Progenitor cell of endocrine pancreas (in vitro differentiated cells): ENCODE data around the gene C4orf50. TPM values are rescaled to one million over a fixed set of nuclear protein-coding genes. Genes with fewer than 3 reads are reported as not detected.

Source experiments
- DNase-seq: peaks from one replicate; pipeline ENCODE4 v3.0.0; 2021; ENCODE audit warnings: low spot score; ENCODE audit not compliant: unreplicated experiment
- H3K27ac Mint-ChIP-seq: 2 replicates; pipeline ENCODE4 v1.8.0; 2021; ENCODE audit warnings: mild to moderate bottlenecking, moderate library complexity, mixed read lengths
- H3K27me3 Mint-ChIP-seq: 2 replicates; pipeline ENCODE4 v1.8.0; 2021; ENCODE audit warnings: mixed read lengths
- H3K36me3 Mint-ChIP-seq: 2 replicates; pipeline ENCODE4 v1.8.0; 2022; ENCODE audit warnings: mixed read lengths; ENCODE audit not compliant: insufficient read depth
- H3K4me1 Mint-ChIP-seq: 2 replicates; pipeline ENCODE4 v1.8.0; 2021; ENCODE audit warnings: low read depth, mixed read lengths
- H3K4me3 Mint-ChIP-seq: 2 replicates; pipeline ENCODE4 v1.8.0; 2021; ENCODE audit warnings: low read depth, mild to moderate bottlenecking, moderate library complexity, mixed read lengths
- H3K9me3 Mint-ChIP-seq: 2 replicates; pipeline ENCODE4 v1.8.0; 2021; ENCODE audit warnings: low read depth, mixed read lengths
- CTCF ChIP-seq: fragments of 200-600 bp; sonication (generic); IDR thresholded peaks from one replicate; pipeline ENCODE4 v1.5.0; 2021; ENCODE audit warnings: antibody characterized with exemption, mild to moderate bottlenecking; ENCODE audit not compliant: unreplicated experiment
- total RNA-seq: library from RNA; stranded (reverse); gene quantifications from 2 replicates; pipeline ENCODE4 v1.2.1, GENCODE V29; 2021

C4orf50 gene
- total RNA-seq, 1 donor from 2014 or later = 0.19 TPM

DNA sequence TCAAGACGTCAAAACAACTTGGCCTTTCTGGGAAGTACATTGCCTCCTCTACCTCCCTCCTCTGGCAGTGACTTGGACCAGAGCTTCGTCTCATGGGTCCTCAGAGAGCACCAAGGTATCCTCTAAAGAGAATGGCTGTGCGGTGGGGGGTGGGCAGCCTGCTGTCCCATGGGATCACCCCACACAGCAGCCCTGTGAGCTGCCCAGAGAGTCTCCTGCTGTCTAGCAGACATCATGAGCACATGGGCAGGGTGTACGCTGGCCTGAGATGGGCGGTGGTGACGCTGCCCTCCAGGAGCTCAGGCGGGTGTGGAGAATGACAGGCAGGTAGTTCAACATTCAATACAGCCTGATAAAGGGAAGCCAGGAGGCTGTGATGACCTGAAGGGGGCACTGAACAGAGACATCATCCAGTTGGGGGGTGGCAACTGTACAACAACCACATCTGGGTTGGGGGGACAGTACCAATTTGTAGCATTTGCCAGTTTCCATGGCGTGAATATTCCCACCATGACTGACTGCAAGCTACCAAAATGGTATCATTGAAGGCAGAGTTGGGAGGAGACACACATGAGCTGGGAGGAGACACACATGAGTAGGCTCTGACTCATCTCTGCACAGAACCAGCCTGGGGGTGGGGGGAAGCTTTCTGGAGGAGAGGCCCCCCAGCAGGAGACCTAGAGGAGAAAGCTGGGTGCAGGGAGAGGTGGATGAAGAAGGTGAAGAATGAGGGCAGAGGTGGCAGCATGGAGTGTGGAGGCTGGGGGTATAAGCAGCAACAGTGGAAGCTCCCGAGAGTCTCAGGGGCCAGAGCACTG, 35.9 kb downstream of the C4orf50 start:
- Mint-ChIP-seq H3K4me3 (no peak overlapping the region), H3K36me3 (no peaks in the 10 kb centered on the region), H3K27ac (no peak overlapping the region), H3K27me3 (peaks cover 39% of the 10 kb centered on the region), H3K4me1 (no peaks in the 10 kb centered on the region), H3K9me3 (peaks cover 16% of the 10 kb centered on the region)
- no peak for TF ChIP-seq CTCF
- DNase-seq = no peak

- TF ChIP-seq CTCF = no peak
- DNase-seq = no peak
- H3K27ac Mint-ChIP-seq = no peak overlapping the region
- H3K36me3 Mint-ChIP-seq = no peaks in the 10 kb centered on the region
- H3K4me3 Mint-ChIP-seq = no peak overlapping the region
- peaks cover 38% of the 10 kb centered on the region for H3K27me3 Mint-ChIP-seq
- no peaks in the 10 kb centered on the region for H3K4me1 Mint-ChIP-seq
- peaks cover 16% of the 10 kb centered on the region for H3K9me3 Mint-ChIP-seq
Measured at GRCh38 chr4:5980436-5981155, 37.6 kb downstream of the C4orf50 start.

- H3K36me3 Mint-ChIP-seq = no peaks in the 10 kb centered on the region
- peak; percentile 54 for TF ChIP-seq CTCF
- no peak for DNase-seq
- H3K9me3 Mint-ChIP-seq = peaks cover 13% of the 10 kb centered on the region
- H3K27me3 Mint-ChIP-seq = peaks cover 38% of the 10 kb centered on the region
- no peak overlapping the region for H3K4me3 Mint-ChIP-seq
- no peak overlapping the region for H3K27ac Mint-ChIP-seq
- H3K4me1 Mint-ChIP-seq = no peaks in the 10 kb centered on the region
Measured at GRCh38 chr4:5979981-5980380, 38.2 kb downstream of the C4orf50 start.

- Mint-ChIP-seq H3K4me1 (no peaks in the 10 kb centered on the region), H3K4me3 (no peak overlapping the region), H3K27me3 (peaks cover 27% of the 10 kb centered on the region), H3K27ac (no peak overlapping the region), H3K36me3 (no peaks in the 10 kb centered on the region), H3K9me3 (no peaks in the 10 kb centered on the region)
- no peak for DNase-seq
- no peak for TF ChIP-seq CTCF
Measured at GRCh38 chr4:5976921-5977320, 41.3 kb downstream of the C4orf50 start.

- Mint-ChIP-seq H3K27me3 (peaks cover 27% of the 10 kb centered on the region), H3K36me3 (no peaks in the 10 kb centered on the region), H3K27ac (no peak overlapping the region), H3K4me1 (no peaks in the 10 kb centered on the region), H3K9me3 (no peaks in the 10 kb centered on the region), H3K4me3 (no peak overlapping the region)
- DNase-seq = no peak
- no peak for TF ChIP-seq CTCF
Measured at GRCh38 chr4:5976431-5976830, 41.8 kb downstream of the C4orf50 start.
